GM23338 (cell line): ENCODE data around the gene PRR22. TPM values are rescaled to one million over a fixed set of nuclear protein-coding genes. Genes with fewer than 3 reads are reported as not detected.

ENCODE experiments used
- ATAC-seq: fragments of 200-7000 bp; cut with Tn5 transposase; 3 replicates; pipeline ENCODE4 v1.9.1; 2020
- DNase-seq: peaks from one replicate; pipeline ENCODE4 v3.0.0-alpha.2; 2015; ENCODE audit warnings: low spot score
- H2AFZ ChIP-seq: fragments of 200-600 bp; sonication (generic); 2 replicates; pipeline ENCODE4 v1.8.0; 2016; ENCODE audit warnings: antibody characterized with exemption, mild to moderate bottlenecking, moderate library complexity
- H3F3A ChIP-seq: fragments of 200-600 bp; sonication (generic); replicated peaks from 2 replicates; pipeline ENCODE4 v1.8.0; 2017; ENCODE audit warnings: antibody characterized with exemption, mixed run types, low read depth
- H3K27ac ChIP-seq: fragments of 200-600 bp; sonication (generic); 2 replicates; pipeline ENCODE4 v1.6.1; 2016; ENCODE audit warnings: low read depth
- H3K27me3 ChIP-seq: fragments of 200-600 bp; sonication (generic); 2 replicates; pipeline ENCODE4 v1.8.0; 2016; ENCODE audit warnings: mild to moderate bottlenecking, mixed run types, moderate library complexity; ENCODE audit not compliant: insufficient read depth
- H3K36me3 ChIP-seq: fragments of 200-600 bp; sonication (generic); 2 replicates; pipeline ENCODE4 v1.8.0; 2016; ENCODE audit warnings: mild to moderate bottlenecking; ENCODE audit not compliant: insufficient read depth
- H3K4me1 ChIP-seq: fragments of 200-600 bp; sonication (generic); 2 replicates; pipeline ENCODE4 v1.8.0; 2016; ENCODE audit warnings: mild to moderate bottlenecking, moderate library complexity; ENCODE audit not compliant: insufficient read depth
- H3K4me2 ChIP-seq: fragments of 200-600 bp; sonication (generic); 2 replicates; pipeline ENCODE4 v1.7.1; 2017; ENCODE audit warnings: mixed run types
- H3K4me3 ChIP-seq: fragments of 200-600 bp; sonication (generic); 2 replicates; pipeline ENCODE4 v1.6.1; 2016; ENCODE audit warnings: mixed run types
- H3K79me2 ChIP-seq: fragments of 200-600 bp; sonication (generic); replicated peaks from 2 replicates; pipeline ENCODE4 v1.8.0; 2017; ENCODE audit warnings: mild to moderate bottlenecking; ENCODE audit not compliant: insufficient read depth
- H3K9me2 ChIP-seq: fragments of 200-600 bp; sonication (generic); 2 replicates; pipeline ENCODE4 v1.8.0; 2017; ENCODE audit not compliant: insufficient read depth
- H4K20me1 ChIP-seq: fragments of 200-600 bp; sonication (generic); replicated peaks from 2 replicates; pipeline ENCODE4 v1.8.0; 2017; ENCODE audit warnings: mild to moderate bottlenecking; ENCODE audit not compliant: insufficient read depth
- H3K27ac Mint-ChIP-seq: 2 replicates; pipeline ENCODE4 v1.8.0; 2020; ENCODE audit warnings: inconsistent platforms, mild to moderate bottlenecking, moderate library complexity, mixed read lengths
- H3K27me3 Mint-ChIP-seq: 3 replicates; pipeline ENCODE4 v1.8.0; 2022; ENCODE audit warnings: low read depth, mild to moderate bottlenecking, moderate library complexity, mixed read lengths, inconsistent platforms; ENCODE audit not compliant: insufficient read depth, poor library complexity
- H3K36me3 Mint-ChIP-seq: 3 replicates; pipeline ENCODE4 v1.8.0; 2021; ENCODE audit warnings: low read depth, mild to moderate bottlenecking, inconsistent platforms, moderate library complexity, mixed read lengths
- H3K4me1 Mint-ChIP-seq: 3 replicates; pipeline ENCODE4 v1.8.0; 2020; ENCODE audit warnings: mild to moderate bottlenecking, inconsistent platforms, mixed read lengths
- H3K4me3 Mint-ChIP-seq: 3 replicates; pipeline ENCODE4 v1.8.0; 2021; ENCODE audit warnings: moderate library complexity, mild to moderate bottlenecking, inconsistent platforms, mixed read lengths
- H3K9me3 Mint-ChIP-seq: 3 replicates; pipeline ENCODE4 v1.8.0; 2020; ENCODE audit warnings: moderate library complexity, mild to moderate bottlenecking, inconsistent platforms, mixed read lengths
- CREB1 ChIP-seq: fragments of 250-450 bp; sonication (Bioruptor Pico); IDR thresholded peaks from 2 replicates; pipeline ENCODE4 v1.5.0; 2020; ENCODE audit warnings: low read depth, mild to moderate bottlenecking, moderate library complexity
- EZH2 ChIP-seq: fragments of 200-600 bp; sonication (generic); IDR thresholded peaks from one replicate; pipeline ENCODE4 v1.8.0; 2017; ENCODE audit warnings: antibody characterized with exemption, mild to moderate bottlenecking, low read depth; ENCODE audit not compliant: unreplicated experiment
- EZH2phosphoT487 ChIP-seq: fragments of 200-600 bp; sonication (generic); IDR thresholded peaks from one replicate; pipeline ENCODE4 v1.8.1; 2018; ENCODE audit warnings: antibody characterized with exemption; ENCODE audit not compliant: unreplicated experiment
- JUNB ChIP-seq: IDR thresholded peaks from one replicate; pipeline ENCODE4 v1.6.1; 2016; ENCODE audit warnings: antibody characterized with exemption; ENCODE audit not compliant: unreplicated experiment
- NANOG ChIP-seq: IDR thresholded peaks from 2 replicates; pipeline ENCODE4 v1.6.1; 2016; ENCODE audit warnings: antibody characterized with exemption, borderline replicate concordance
- POLR2AphosphoS5 ChIP-seq: IDR thresholded peaks from 2 replicates; pipeline ENCODE4 v1.6.1; 2016; ENCODE audit warnings: antibody characterized with exemption, low read depth
- STAT1 ChIP-seq: IDR thresholded peaks from one replicate; pipeline ENCODE4 v1.6.1; 2016; ENCODE audit warnings: antibody characterized with exemption; ENCODE audit not compliant: unreplicated experiment
- ZNF114 ChIP-seq: fragments of 250-450 bp; sonication (Bioruptor Pico); IDR thresholded peaks from 2 replicates; pipeline ENCODE4 v1.5.0; 2020; ENCODE audit warnings: mild to moderate bottlenecking, moderate library complexity
- ZNF331 ChIP-seq: fragments of 250-450 bp; sonication (Bioruptor Pico); IDR thresholded peaks from 2 replicates; pipeline ENCODE4 v1.5.0; 2020; ENCODE audit warnings: low read depth, mild to moderate bottlenecking, moderate library complexity
- polyA plus RNA-seq: library from polyadenylated mRNA; unstranded; fragments of >200 nt; fragmentation: Nextera tagmentation; extraction: Ambion mirVana; gene quantifications from 2 replicates; pipeline ENCODE4 v1.2.1, GENCODE V29; 2016
- total RNA-seq: library from RNA; depleted of rRNA; stranded (reverse); fragments of >200 nt; shearing (Covaris generic); gene quantifications from 2 replicates; pipeline ENCODE4 v1.2.3, GENCODE V29; 2014
- TF ChIP-seq, protein P1 (sequence below): IDR thresholded peaks from 2 replicates; pipeline ENCODE4 v1.6.1; 2016; ENCODE audit warnings: antibody characterized with exemption
- TF ChIP-seq, protein P2 (sequence below): IDR thresholded peaks from one replicate; pipeline ENCODE4 v1.6.1; 2018; ENCODE audit warnings: antibody characterized with exemption; ENCODE audit not compliant: unreplicated experiment
- TF ChIP-seq, protein P3 (sequence below): fragments of 250-450 bp; sonication (Bioruptor Pico); IDR thresholded peaks from 2 replicates; pipeline ENCODE4 v1.5.0; 2020; ENCODE audit warnings: mild to moderate bottlenecking, moderate library complexity
- TF ChIP-seq, protein P4 (sequence below), 2 experiments: fragments of 200-600 bp in 1 of 2; sonication (generic) in 1 of 2; conservative IDR thresholded peaks; 2 replicates each; pipeline versions ENCODE4 v1.5.1 to v1.6.1; 2016 to 2017; ENCODE audit warnings: antibody characterized with exemption in 2 of 2, low read depth in 2 of 2, mild to moderate bottlenecking in 2 of 2, moderate library complexity in 1 of 2

PRR22 gene
- total and polyA plus RNA-seq, 2 experiments from 2014 or later, result 1.0 to 1.2 TPM

DNA sequence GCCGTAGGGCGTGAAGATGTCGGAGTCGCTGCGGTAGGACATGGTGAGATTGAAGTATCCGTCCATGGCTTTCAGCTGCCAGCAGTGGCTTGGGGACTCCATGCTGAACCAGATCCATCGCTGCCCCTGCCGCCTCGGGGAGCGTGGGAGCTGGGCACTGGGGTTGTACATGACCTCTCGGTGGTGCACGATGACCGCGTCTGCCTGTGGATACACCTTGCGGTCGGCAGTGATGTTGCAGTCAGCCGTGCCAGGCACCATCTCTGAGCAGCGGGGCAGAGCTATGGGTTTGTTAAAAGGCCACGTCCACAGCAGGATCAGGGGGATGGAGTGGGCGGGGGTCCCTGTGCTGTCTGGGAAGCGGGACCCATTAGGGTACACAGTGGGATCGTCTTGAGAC, 47.5 kb upstream of the PRR22 start:
- no peak for DNase-seq
- no peaks in the 10 kb centered on the region for H4K20me1 ChIP-seq
- peaks cover under 1% of the 10 kb centered on the region; the same call in 1 of the 2 replicates for H3K4me1 ChIP-seq
- ATAC-seq, result no peak
- H3K36me3 ChIP-seq, result no peaks in the 10 kb centered on the region
- Mint-ChIP-seq H3K27me3 (peaks cover 16% of the 10 kb centered on the region), H3K36me3 (no peaks in the 10 kb centered on the region), H3K9me3 (0 out of 3 replicates have a peak, but pooled peaks cover 2% of the 10 kb centered on the region), H3K4me3 (no peak overlapping the region), H3K4me1 (peaks cover 2% of the 10 kb centered on the region), H3K27ac (no peak overlapping the region)
- no peaks in the 10 kb centered on the region for H3K9me2 ChIP-seq
- H3K79me2 ChIP-seq, result no peaks in the 10 kb centered on the region
- H3K27ac ChIP-seq, result no peak overlapping the region
- no peak overlapping the region for H3K4me2 ChIP-seq
- H3F3A ChIP-seq, result no peaks in the 10 kb centered on the region
- TF ChIP-seq ZNF114 (CRISPR knock-in tag), result no peak
- TF ChIP-seq CREB1 (CRISPR knock-in tag), result no peak
- TF ChIP-seq, protein P1, sequence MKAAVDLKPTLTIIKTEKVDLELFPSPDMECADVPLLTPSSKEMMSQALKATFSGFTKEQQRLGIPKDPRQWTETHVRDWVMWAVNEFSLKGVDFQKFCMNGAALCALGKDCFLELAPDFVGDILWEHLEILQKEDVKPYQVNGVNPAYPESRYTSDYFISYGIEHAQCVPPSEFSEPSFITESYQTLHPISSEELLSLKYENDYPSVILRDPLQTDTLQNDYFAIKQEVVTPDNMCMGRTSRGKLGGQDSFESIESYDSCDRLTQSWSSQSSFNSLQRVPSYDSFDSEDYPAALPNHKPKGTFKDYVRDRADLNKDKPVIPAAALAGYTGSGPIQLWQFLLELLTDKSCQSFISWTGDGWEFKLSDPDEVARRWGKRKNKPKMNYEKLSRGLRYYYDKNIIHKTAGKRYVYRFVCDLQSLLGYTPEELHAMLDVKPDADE, result no peak
- TF ChIP-seq JUNB, result no peak
- TF ChIP-seq, protein P2, sequence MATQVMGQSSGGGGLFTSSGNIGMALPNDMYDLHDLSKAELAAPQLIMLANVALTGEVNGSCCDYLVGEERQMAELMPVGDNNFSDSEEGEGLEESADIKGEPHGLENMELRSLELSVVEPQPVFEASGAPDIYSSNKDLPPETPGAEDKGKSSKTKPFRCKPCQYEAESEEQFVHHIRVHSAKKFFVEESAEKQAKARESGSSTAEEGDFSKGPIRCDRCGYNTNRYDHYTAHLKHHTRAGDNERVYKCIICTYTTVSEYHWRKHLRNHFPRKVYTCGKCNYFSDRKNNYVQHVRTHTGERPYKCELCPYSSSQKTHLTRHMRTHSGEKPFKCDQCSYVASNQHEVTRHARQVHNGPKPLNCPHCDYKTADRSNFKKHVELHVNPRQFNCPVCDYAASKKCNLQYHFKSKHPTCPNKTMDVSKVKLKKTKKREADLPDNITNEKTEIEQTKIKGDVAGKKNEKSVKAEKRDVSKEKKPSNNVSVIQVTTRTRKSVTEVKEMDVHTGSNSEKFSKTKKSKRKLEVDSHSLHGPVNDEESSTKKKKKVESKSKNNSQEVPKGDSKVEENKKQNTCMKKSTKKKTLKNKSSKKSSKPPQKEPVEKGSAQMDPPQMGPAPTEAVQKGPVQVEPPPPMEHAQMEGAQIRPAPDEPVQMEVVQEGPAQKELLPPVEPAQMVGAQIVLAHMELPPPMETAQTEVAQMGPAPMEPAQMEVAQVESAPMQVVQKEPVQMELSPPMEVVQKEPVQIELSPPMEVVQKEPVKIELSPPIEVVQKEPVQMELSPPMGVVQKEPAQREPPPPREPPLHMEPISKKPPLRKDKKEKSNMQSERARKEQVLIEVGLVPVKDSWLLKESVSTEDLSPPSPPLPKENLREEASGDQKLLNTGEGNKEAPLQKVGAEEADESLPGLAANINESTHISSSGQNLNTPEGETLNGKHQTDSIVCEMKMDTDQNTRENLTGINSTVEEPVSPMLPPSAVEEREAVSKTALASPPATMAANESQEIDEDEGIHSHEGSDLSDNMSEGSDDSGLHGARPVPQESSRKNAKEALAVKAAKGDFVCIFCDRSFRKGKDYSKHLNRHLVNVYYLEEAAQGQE, result no peak
- no peak for TF ChIP-seq ZNF331 (CRISPR knock-in tag)
- TF ChIP-seq POLR2AphosphoS5, result no peak
- no peak for TF ChIP-seq STAT1
- TF ChIP-seq, protein P3, sequence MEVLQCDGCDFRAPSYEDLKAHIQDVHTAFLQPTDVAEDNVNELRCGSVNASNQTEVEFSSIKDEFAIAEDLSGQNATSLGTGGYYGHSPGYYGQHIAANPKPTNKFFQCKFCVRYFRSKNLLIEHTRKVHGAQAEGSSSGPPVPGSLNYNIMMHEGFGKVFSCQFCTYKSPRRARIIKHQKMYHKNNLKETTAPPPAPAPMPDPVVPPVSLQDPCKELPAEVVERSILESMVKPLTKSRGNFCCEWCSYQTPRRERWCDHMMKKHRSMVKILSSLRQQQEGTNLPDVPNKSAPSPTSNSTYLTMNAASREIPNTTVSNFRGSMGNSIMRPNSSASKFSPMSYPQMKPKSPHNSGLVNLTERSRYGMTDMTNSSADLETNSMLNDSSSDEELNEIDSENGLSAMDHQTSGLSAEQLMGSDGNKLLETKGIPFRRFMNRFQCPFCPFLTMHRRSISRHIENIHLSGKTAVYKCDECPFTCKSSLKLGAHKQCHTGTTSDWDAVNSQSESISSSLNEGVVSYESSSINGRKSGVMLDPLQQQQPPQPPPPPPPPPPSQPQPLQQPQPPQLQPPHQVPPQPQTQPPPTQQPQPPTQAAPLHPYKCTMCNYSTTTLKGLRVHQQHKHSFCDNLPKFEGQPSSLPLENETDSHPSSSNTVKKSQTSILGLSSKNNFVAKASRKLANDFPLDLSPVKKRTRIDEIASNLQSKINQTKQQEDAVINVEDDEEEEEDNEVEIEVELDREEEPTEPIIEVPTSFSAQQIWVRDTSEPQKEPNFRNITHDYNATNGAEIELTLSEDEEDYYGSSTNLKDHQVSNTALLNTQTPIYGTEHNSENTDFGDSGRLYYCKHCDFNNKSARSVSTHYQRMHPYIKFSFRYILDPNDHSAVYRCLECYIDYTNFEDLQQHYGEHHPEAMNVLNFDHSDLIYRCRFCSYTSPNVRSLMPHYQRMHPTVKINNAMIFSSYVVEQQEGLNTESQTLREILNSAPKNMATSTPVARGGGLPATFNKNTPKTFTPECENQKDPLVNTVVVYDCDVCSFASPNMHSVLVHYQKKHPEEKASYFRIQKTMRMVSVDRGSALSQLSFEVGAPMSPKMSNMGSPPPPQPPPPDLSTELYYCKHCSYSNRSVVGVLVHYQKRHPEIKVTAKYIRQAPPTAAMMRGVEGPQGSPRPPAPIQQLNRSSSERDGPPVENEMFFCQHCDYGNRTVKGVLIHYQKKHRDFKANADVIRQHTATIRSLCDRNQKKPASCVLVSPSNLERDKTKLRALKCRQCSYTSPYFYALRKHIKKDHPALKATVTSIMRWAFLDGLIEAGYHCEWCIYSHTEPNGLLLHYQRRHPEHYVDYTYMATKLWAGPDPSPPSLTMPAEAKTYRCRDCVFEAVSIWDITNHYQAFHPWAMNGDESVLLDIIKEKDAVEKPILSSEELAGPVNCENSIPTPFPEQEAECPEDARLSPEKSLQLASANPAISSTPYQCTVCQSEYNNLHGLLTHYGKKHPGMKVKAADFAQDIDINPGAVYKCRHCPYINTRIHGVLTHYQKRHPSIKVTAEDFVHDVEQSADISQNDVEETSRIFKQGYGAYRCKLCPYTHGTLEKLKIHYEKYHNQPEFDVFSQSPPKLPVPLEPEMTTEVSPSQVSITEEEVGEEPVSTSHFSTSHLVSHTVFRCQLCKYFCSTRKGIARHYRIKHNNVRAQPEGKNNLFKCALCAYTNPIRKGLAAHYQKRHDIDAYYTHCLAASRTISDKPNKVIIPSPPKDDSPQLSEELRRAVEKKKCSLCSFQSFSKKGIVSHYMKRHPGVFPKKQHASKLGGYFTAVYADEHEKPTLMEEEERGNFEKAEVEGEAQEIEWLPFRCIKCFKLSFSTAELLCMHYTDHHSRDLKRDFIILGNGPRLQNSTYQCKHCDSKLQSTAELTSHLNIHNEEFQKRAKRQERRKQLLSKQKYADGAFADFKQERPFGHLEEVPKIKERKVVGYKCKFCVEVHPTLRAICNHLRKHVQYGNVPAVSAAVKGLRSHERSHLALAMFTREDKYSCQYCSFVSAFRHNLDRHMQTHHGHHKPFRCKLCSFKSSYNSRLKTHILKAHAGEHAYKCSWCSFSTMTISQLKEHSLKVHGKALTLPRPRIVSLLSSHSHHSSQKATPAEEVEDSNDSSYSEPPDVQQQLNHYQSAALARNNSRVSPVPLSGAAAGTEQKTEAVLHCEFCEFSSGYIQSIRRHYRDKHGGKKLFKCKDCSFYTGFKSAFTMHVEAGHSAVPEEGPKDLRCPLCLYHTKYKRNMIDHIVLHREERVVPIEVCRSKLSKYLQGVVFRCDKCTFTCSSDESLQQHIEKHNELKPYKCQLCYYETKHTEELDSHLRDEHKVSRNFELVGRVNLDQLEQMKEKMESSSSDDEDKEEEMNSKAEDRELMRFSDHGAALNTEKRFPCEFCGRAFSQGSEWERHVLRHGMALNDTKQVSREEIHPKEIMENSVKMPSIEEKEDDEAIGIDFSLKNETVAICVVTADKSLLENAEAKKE, result no peak
- TF ChIP-seq EZH2, result no peak
- no peak for TF ChIP-seq NANOG
- TF ChIP-seq, protein P4, sequence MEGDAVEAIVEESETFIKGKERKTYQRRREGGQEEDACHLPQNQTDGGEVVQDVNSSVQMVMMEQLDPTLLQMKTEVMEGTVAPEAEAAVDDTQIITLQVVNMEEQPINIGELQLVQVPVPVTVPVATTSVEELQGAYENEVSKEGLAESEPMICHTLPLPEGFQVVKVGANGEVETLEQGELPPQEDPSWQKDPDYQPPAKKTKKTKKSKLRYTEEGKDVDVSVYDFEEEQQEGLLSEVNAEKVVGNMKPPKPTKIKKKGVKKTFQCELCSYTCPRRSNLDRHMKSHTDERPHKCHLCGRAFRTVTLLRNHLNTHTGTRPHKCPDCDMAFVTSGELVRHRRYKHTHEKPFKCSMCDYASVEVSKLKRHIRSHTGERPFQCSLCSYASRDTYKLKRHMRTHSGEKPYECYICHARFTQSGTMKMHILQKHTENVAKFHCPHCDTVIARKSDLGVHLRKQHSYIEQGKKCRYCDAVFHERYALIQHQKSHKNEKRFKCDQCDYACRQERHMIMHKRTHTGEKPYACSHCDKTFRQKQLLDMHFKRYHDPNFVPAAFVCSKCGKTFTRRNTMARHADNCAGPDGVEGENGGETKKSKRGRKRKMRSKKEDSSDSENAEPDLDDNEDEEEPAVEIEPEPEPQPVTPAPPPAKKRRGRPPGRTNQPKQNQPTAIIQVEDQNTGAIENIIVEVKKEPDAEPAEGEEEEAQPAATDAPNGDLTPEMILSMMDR (conservative IDR thresholded peaks at IDR 0.05; ENCODE audit: low read depth in 2 of 2), result no peak
- no peak for TF ChIP-seq EZH2phosphoT487
- H2AFZ ChIP-seq, result no peak overlapping the region
- H3K27me3 ChIP-seq, result no peaks in the 10 kb centered on the region
- no peak overlapping the region for H3K4me3 ChIP-seq
